ENCODE data around the gene GPR15LG. TPM values are rescaled to one million over a fixed set of nuclear protein-coding genes. Genes with fewer than 3 reads are reported as not detected.

The GPR15LG gene
- total and polyA plus RNA-seq, 2 experiments from 2014 or later = not detected

DNA sequence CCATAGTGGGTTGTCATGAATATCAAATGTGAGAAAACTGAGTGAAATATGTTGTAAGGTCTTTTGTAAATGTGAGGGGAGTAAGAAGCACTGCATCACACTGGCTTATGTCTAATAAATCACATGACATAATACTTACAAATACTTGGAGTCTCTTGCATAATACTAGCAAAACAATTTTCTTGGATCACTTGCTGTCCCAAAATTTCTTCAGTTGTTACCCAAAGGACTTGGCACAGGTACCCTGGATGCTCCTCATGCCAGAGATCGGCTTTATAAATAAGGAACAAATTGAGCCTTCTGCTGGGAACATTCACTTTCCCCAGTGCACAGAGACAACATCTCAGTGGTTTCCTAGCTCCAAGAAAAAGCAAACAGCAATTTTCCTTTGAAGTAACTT lies 56.8 kb downstream of the GPR15LG start (continued):
- TF ChIP-seq EZH2 (IDR thresholded peaks at IDR 0.05; ENCODE audit: low read depth, unreplicated experiment) (no peak), ZNF331 (CRISPR knock-in tag; IDR thresholded peaks at IDR 0.05; ENCODE audit: low read depth) (no peak)
- TF ChIP-seq, protein P1, sequence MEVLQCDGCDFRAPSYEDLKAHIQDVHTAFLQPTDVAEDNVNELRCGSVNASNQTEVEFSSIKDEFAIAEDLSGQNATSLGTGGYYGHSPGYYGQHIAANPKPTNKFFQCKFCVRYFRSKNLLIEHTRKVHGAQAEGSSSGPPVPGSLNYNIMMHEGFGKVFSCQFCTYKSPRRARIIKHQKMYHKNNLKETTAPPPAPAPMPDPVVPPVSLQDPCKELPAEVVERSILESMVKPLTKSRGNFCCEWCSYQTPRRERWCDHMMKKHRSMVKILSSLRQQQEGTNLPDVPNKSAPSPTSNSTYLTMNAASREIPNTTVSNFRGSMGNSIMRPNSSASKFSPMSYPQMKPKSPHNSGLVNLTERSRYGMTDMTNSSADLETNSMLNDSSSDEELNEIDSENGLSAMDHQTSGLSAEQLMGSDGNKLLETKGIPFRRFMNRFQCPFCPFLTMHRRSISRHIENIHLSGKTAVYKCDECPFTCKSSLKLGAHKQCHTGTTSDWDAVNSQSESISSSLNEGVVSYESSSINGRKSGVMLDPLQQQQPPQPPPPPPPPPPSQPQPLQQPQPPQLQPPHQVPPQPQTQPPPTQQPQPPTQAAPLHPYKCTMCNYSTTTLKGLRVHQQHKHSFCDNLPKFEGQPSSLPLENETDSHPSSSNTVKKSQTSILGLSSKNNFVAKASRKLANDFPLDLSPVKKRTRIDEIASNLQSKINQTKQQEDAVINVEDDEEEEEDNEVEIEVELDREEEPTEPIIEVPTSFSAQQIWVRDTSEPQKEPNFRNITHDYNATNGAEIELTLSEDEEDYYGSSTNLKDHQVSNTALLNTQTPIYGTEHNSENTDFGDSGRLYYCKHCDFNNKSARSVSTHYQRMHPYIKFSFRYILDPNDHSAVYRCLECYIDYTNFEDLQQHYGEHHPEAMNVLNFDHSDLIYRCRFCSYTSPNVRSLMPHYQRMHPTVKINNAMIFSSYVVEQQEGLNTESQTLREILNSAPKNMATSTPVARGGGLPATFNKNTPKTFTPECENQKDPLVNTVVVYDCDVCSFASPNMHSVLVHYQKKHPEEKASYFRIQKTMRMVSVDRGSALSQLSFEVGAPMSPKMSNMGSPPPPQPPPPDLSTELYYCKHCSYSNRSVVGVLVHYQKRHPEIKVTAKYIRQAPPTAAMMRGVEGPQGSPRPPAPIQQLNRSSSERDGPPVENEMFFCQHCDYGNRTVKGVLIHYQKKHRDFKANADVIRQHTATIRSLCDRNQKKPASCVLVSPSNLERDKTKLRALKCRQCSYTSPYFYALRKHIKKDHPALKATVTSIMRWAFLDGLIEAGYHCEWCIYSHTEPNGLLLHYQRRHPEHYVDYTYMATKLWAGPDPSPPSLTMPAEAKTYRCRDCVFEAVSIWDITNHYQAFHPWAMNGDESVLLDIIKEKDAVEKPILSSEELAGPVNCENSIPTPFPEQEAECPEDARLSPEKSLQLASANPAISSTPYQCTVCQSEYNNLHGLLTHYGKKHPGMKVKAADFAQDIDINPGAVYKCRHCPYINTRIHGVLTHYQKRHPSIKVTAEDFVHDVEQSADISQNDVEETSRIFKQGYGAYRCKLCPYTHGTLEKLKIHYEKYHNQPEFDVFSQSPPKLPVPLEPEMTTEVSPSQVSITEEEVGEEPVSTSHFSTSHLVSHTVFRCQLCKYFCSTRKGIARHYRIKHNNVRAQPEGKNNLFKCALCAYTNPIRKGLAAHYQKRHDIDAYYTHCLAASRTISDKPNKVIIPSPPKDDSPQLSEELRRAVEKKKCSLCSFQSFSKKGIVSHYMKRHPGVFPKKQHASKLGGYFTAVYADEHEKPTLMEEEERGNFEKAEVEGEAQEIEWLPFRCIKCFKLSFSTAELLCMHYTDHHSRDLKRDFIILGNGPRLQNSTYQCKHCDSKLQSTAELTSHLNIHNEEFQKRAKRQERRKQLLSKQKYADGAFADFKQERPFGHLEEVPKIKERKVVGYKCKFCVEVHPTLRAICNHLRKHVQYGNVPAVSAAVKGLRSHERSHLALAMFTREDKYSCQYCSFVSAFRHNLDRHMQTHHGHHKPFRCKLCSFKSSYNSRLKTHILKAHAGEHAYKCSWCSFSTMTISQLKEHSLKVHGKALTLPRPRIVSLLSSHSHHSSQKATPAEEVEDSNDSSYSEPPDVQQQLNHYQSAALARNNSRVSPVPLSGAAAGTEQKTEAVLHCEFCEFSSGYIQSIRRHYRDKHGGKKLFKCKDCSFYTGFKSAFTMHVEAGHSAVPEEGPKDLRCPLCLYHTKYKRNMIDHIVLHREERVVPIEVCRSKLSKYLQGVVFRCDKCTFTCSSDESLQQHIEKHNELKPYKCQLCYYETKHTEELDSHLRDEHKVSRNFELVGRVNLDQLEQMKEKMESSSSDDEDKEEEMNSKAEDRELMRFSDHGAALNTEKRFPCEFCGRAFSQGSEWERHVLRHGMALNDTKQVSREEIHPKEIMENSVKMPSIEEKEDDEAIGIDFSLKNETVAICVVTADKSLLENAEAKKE (CRISPR knock-in tag; IDR thresholded peaks at IDR 0.05) = no peak

DNA sequence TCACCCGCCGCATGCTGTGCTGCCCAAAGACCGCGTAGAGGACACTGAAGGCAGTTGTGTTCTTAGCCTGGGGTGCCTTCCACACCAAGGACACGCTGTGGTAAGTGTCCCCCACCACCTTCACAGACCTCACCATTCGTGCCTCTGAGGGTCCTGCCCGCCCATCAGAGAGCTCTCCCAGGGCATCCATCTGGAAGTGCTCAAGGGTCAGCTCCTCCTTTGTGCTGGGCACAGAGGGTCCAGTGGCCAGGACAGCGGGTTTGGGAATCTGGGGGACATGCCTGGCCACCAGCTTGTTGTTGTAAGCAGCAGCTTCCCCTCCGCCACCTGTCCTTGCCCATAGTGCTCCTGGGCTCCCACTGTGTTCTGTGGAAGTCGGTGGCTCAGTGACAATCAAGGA lies 58.8 kb downstream of the GPR15LG start:
- Histone ChIP-seq H3K27ac (ENCODE audit: low read depth) (no peak overlapping the region), H3K9me2 (ENCODE audit: insufficient read depth) (peaks cover 7% of the 10 kb centered on the region; the same call in 1 of the 2 replicates), H3K79me2 (replicated peaks; ENCODE audit: insufficient read depth) (no peaks in the 10 kb centered on the region), H3K36me3 (ENCODE audit: insufficient read depth) (no peaks in the 10 kb centered on the region), H3K4me1 (ENCODE audit: insufficient read depth) (no peaks in the 10 kb centered on the region; the same call in 1 of the 2 replicates), H3K27me3 (ENCODE audit: insufficient read depth) (no peaks in the 10 kb centered on the region), H3K4me3 (no peak overlapping the region), H2AFZ (no peak overlapping the region), H3K4me2 (no peak overlapping the region), H3F3A (replicated peaks; ENCODE audit: low read depth) (no peaks in the 10 kb centered on the region), H4K20me1 (replicated peaks; ENCODE audit: insufficient read depth) (no peaks in the 10 kb centered on the region)
- Mint-ChIP-seq H3K27ac (no peak overlapping the region), H3K27me3 (ENCODE audit: insufficient read depth, low read depth, poor library complexity) (peaks cover 5% of the 10 kb centered on the region), H3K4me3 (no peak overlapping the region), H3K4me1 (peaks cover 3% of the 10 kb centered on the region; the same call in 1 of the 3 replicates), H3K36me3 (ENCODE audit: low read depth) (no peaks in the 10 kb centered on the region), H3K9me3 (no peaks in the 10 kb centered on the region)
- ATAC-seq (no peak), DNase-seq (ENCODE audit: low spot score) (no peak)
- TF ChIP-seq, protein P2, sequence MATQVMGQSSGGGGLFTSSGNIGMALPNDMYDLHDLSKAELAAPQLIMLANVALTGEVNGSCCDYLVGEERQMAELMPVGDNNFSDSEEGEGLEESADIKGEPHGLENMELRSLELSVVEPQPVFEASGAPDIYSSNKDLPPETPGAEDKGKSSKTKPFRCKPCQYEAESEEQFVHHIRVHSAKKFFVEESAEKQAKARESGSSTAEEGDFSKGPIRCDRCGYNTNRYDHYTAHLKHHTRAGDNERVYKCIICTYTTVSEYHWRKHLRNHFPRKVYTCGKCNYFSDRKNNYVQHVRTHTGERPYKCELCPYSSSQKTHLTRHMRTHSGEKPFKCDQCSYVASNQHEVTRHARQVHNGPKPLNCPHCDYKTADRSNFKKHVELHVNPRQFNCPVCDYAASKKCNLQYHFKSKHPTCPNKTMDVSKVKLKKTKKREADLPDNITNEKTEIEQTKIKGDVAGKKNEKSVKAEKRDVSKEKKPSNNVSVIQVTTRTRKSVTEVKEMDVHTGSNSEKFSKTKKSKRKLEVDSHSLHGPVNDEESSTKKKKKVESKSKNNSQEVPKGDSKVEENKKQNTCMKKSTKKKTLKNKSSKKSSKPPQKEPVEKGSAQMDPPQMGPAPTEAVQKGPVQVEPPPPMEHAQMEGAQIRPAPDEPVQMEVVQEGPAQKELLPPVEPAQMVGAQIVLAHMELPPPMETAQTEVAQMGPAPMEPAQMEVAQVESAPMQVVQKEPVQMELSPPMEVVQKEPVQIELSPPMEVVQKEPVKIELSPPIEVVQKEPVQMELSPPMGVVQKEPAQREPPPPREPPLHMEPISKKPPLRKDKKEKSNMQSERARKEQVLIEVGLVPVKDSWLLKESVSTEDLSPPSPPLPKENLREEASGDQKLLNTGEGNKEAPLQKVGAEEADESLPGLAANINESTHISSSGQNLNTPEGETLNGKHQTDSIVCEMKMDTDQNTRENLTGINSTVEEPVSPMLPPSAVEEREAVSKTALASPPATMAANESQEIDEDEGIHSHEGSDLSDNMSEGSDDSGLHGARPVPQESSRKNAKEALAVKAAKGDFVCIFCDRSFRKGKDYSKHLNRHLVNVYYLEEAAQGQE (IDR thresholded peaks at IDR 0.05; ENCODE audit: unreplicated experiment) = no peak
- TF ChIP-seq, protein P3, sequence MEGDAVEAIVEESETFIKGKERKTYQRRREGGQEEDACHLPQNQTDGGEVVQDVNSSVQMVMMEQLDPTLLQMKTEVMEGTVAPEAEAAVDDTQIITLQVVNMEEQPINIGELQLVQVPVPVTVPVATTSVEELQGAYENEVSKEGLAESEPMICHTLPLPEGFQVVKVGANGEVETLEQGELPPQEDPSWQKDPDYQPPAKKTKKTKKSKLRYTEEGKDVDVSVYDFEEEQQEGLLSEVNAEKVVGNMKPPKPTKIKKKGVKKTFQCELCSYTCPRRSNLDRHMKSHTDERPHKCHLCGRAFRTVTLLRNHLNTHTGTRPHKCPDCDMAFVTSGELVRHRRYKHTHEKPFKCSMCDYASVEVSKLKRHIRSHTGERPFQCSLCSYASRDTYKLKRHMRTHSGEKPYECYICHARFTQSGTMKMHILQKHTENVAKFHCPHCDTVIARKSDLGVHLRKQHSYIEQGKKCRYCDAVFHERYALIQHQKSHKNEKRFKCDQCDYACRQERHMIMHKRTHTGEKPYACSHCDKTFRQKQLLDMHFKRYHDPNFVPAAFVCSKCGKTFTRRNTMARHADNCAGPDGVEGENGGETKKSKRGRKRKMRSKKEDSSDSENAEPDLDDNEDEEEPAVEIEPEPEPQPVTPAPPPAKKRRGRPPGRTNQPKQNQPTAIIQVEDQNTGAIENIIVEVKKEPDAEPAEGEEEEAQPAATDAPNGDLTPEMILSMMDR (conservative IDR thresholded peaks at IDR 0.05; ENCODE audit: low read depth in 2 of 2) = no peak
- TF ChIP-seq NANOG (IDR thresholded peaks at IDR 0.05; ENCODE audit: borderline replicate concordance) (no peak), ZNF331 (CRISPR knock-in tag; IDR thresholded peaks at IDR 0.05; ENCODE audit: low read depth) (no peak), POLR2AphosphoS5 (IDR thresholded peaks at IDR 0.05; ENCODE audit: low read depth) (no peak), EZH2 (IDR thresholded peaks at IDR 0.05; ENCODE audit: low read depth, unreplicated experiment) (no peak), STAT1 (IDR thresholded peaks at IDR 0.05; ENCODE audit: unreplicated experiment) (no peak), EZH2phosphoT487 (IDR thresholded peaks at IDR 0.05; ENCODE audit: unreplicated experiment) (no peak), CREB1 (CRISPR knock-in tag; IDR thresholded peaks at IDR 0.05; ENCODE audit: low read depth) (no peak), JUNB (IDR thresholded peaks at IDR 0.05; ENCODE audit: unreplicated experiment) (no peak)
- TF ChIP-seq, protein P4, sequence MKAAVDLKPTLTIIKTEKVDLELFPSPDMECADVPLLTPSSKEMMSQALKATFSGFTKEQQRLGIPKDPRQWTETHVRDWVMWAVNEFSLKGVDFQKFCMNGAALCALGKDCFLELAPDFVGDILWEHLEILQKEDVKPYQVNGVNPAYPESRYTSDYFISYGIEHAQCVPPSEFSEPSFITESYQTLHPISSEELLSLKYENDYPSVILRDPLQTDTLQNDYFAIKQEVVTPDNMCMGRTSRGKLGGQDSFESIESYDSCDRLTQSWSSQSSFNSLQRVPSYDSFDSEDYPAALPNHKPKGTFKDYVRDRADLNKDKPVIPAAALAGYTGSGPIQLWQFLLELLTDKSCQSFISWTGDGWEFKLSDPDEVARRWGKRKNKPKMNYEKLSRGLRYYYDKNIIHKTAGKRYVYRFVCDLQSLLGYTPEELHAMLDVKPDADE (IDR thresholded peaks at IDR 0.05) = no peak
